ENCODE data around the gene YBX2.

Gene YBX2

GRCh38 chr17:7295230-7296180, 1.1 kb upstream of the YBX2 start:
- DNase-seq = no peak

DNA sequence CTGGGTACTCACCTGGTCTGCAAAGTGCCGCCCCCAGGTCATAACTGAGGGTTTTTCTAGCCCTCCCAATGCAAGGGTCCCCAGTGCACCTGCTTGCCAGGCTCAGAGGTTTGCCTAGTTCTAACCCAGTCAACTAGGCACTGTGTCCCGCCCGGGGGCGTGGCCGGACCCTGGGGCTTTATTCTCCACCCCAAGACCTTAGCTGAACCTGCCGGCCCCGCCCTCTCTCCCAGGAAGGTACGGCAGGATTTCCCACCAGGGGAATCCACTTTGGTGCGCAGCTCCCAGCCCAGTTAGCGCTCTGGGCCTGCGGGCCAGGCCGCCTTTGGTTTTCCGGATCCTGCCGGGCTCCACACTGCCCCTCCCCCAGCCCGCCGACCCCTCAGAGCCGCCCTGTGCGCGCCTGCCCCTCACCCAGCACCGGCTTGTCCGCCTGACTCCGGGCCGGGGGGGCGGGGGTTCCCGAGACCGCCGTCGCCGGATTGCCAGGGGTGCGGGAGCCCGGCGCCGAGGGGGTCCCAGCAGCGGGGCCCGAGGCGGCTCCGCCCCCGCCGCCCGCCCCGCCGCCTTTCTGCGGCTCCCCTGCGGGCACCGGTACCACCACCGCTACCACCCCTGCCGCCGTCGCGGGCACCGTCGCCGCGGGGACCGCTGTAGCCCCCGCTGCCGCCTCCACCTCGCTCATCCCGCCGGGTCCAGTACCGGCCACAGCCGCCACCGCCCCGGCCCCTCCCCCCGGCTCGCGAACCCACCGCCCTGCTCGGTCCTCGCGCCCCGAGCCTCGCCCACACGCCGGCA, 424 bp downstream of the YBX2 start:
- DNase-seq = peak; percentile 48

DNA sequence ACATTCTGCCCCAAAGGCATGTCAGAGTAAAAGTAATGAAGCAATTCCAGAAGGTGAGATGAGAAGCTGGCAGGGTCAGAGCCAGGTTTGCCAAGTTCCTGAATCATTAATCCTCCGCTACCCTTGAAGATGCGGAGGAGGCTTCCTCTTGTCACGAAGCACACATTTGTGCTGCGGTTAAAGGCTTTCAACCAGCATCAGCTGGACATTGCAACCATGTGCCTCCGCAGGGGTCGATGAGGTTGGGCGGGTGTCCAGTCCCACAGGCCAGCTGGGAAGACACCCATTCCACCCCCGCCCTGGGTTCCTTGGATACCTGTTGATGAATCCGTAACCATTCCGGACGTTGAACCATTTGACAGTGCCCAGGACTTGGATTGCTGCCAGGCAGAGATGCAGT, 1.3 kb downstream of the YBX2 start:
- no peak for DNase-seq

GRCh38 chr17:7292729-7293128, 1.7 kb downstream of the YBX2 start:
- no peak for DNase-seq

DNA sequence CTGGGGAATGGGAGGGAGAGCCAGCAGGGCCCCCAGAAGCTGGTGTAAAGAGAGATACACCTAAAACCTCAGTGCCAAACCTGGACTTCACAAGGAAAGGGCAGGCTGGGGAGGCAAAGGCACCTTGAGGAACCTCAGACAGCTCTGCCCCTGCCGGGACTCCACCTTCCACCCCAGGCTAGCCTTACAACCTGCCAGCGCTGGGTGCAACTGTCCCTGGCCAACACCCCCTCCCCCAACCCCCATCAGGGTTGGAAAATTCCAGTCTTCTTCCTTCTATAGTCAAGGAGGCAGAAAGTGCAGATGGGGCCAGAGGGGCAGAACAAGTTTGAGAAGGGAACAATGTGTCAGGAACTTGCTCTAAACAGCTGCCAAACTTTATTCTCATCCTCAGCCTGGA, 2.2 kb downstream of the YBX2 start:
- no peak for DNase-seq

DNA sequence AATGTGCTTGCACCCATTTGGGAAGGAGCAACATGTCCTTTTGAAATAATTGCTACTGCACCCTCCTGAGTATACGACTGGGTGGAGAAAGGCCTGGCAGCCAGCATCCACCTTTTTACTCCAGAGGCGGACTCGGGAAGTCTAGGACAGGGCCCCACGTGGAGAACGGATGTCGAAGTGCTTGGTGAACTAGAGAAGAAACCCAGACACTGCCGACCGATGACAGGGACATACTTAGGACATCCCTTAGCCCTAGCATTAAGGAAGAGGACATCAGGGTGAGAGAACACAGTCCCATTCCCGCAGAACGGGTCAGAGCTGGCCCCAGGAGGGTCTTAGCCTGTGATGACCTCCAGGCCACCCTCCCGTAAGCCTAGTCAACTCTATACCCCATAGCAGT, 3.8 kb downstream of the YBX2 start:
- DNase-seq = no peak

GRCh38 chr17:7290166-7290565, 4.3 kb downstream of the YBX2 start:
- DNase-seq = no peak

DNA sequence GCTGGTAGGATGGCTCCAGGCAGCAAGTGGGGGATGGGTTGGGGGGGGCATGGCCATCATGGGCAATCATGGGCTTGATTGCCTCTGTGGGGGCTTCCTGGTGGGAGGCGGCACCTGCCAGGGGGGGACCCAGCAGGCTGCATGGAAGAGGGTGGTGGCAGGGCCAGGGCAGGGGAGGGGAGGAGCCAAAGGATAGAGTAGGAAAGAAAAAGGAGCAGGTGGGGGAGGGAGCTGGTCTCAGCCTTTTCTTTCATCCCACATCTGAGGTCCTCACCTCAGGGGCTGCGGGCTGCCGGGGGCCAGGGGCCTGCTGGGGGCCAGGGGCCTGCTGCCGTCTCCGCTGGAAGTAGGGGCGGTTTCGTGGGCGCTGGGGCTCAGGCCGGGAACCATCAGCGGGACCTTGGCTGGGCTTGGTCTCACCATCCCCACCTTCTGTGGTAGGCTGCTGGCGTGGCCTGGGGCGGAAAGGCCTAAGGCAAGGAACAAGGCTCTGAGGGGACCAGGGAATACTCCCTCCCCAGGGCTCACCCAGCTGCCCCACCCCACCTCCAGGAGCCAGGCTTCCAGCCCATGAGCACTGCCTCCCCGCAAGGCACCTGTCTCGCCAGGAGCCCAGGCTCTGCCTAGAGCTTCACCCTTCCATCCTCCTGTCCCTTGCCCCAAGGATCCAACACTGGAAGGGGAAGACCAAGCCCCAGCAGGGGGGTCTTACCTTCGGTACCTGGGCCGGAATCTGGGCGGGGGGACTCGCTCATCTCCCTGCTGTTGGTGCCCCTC, 5.0 kb downstream of the YBX2 start:
- DNase-seq = no peak

DNA sequence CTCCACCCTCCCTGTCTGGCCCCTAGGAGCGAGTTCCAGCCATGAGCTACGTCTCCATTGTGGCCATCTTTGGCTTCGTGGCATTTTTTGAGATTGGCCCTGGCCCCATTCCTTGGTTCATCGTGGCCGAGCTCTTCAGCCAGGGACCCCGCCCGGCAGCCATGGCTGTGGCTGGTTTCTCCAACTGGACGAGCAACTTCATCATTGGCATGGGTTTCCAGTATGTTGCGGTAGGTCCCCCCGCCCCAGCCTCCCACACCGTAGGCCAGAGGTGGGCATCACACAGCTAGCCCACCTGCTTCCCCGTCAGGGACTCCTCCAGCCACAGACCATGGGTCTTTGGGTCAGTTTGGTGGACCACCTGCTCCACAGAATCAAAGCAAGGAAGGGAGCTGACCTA, 8.8 kb downstream of the YBX2 start:
- no peak for DNase-seq

- no peak for DNase-seq
Measured at GRCh38 chr17:7284911-7285310, 9.5 kb downstream of the YBX2 start.

DNA sequence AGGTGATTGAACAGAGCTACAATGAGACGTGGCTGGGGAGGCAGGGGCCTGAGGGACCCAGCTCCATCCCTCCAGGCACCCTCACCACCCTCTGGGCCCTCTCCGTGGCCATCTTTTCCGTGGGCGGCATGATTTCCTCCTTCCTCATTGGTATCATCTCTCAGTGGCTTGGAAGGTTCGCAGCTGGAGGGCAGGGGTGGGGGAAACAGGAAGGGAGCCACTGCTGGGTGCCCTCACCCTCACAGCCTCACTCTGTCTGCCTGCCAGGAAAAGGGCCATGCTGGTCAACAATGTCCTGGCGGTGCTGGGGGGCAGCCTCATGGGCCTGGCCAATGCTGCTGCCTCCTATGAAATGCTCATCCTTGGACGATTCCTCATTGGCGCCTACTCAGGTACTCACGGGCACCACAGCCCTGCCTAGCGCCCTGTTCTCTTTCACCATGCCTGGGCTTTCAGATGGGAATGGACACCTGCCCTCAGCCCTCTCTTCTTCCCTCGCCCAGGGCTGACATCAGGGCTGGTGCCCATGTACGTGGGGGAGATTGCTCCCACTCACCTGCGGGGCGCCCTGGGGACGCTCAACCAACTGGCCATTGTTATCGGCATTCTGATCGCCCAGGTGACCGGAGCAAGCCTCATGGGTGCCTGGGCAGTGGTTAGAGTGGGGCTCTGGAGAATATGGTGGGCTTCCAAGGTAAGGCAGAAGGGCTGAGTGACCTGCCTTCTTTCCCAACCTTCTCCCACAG, 10.8 kb downstream of the YBX2 start:
- DNase-seq = no peak

DNA sequence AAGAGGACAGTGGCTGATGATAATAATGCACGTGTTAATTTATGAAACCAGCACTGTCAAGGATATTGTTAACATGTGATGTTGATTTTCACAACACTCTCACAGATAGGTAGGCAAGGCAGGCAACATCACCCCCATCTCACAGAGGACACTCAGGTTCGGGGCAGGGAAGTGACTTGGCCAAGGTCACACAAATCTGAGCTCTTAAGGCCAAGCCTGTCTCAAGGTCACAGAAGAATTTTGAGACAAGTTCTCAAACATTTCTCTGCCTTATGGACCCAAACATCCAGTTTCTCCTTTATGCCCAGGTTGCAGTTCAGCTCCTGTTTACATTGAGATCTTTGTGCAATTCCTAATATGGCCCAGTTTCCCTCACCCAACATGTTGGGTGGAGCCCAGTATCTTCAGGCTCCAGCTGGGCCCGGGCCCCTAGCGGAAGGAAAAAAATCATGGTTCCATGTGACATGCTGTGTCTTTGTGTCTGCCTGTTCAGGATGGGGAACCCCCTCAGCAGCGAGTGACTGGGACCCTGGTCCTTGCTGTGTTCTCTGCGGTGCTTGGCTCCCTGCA, 11.6 kb downstream of the YBX2 start:
- no peak for DNase-seq

DNA sequence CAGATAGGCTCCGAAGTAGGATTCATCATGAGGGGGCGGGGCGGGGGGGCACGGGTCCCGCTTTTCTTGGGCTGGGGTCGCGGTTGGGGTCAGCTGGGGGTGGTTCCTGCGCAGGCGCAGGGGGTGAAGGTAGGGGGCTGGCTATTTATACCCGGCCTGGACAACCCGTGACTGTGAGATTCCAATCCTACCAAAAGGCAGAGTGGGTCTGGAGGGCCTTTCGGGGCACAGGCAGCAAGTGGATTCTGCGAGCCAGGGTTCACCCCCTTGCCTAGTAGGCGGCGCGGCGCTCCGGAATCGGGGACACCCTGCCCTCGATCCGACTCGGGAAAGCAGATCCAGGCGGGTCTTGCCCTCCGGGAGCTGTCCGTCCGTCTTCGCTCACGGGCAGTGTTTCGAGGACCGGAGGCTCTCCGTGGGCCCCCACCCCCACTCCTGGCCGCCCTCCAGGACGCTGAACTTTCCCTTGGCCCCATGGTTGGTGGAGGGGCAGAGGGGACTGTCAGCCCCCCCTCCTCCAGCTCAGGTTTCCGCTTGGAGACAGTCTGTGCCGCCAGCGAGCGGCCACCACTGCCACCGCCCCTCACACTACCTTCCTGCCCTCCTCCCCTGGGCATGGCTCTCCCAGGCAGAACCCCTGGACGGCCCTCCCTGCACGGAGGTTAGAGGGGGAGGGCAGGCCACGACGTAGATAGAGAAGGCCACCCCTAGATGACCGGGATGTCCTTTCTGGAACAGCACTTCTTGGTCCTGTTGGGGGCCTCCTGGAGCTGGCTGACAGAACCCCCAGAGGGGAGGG, 12.3 kb downstream of the YBX2 start:
- peak; percentile 19 for DNase-seq

DNA sequence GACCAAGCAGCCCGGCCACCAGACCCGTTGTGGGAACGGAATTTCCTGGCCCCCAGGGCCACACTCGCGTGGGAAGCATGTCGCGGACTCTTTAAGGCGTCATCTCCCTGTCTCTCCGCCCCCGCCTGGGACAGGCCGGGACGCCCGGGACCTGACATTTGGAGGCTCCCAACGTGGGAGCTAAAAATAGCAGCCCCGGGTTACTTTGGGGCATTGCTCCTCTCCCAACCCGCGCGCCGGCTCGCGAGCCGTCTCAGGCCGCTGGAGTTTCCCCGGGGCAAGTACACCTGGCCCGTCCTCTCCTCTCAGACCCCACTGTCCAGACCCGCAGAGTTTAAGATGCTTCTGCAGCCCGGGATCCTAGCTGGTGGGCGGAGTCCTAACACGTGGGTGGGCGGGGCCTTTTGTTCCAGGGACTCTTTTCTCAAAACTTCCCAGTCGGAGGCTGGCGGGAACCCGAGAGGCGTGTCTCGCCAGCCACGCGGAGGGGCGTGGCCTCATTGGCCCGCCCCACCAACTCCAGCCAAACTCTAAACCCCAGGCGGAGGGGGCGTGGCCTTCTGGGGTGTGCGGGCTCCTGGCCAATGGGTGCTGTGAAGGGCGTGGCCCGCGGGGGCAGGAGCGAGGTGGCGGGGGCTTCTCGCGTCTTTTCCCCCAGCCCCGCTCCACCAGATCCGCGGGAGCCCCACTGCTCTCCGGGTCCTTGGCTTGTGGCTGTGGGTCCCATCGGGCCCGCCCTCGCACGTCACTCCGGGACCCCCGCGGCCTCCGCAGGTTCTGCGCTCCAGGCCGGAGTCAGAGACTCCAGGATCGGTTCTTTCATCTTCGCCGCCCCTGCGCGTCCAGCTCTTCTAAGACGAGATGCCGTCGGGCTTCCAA, 13.1 kb downstream of the YBX2 start, which contains the start of gene SLC2A4:
Gene SLC2A4, plus strand, starts transcription at position 645 of the 879 bp plus-strand sequence. Its CDS starts 217 bp downstream, at position 862.
- DNase-seq = peak; percentile 90

DNA sequence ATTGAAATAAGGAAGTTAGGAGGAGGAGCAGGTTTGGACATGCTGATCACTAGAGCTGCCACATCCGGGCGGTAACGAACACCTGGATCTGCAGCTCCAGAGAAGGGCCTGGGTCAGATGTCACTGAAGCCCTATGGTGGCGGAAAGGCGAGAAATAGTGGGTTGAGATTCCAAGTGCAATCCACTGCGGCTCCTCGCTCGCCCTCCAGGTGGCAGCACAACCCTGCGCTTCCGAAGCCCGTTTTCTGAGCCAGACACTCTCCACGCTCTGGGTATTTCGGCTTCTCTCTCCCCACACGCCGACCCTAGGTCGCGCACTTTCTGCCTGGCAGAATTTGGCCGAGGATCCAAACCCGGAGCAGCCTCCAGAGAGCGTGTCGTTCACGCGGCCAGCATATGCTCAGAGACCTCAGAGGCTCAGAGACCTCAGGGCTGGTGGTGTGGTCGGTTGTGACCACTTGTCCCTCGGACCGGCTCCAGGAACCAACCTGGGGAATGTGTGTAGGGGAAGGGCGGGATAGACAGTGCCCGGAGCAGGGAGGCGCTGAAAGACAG, 13.8 kb downstream of the YBX2 start:
- peak; percentile 86 for DNase-seq

DNA sequence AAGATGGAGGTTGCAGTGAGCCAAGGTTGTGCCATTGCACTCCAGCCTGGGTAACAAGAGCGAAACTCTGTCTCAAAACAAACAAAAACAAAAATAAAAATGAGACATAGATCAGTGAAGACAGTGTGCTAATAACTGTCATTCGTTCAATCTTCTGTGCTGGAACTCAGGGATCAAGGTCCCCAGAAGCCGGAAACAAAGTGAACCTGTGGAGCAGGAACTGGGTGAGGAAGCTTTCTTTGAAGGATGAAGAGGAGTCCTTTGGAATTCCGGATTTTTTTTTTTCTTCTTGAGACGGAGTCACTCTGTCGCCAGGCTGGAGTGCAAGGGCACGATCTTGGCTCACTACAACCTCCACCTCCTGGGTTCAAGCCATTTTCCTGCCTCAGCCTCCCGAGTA, 15.0 kb downstream of the YBX2 start:
- DNase-seq = no peak

DNA sequence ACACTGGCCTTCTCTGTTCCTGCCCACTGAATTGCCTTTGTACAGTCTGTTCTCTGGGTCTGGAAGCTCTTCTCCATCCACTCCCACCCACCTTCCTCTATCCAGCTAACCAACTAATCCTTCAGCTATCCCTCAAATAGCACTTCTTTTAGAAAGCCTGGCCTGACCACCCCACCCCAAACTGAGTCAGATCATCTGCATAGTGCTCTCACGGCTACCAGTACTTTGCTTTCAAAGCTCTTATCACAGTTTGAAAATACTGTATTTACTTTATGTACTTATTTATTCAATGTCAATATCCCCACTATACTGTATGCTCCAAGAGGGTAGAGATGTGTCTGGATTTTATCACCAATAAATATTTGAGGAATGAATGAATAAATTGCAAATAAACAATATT, 27.7 kb downstream of the YBX2 start:
- DNase-seq = no peak

- no peak for DNase-seq
Measured at GRCh38 chr17:7263801-7264078, 30.7 kb downstream of the YBX2 start.

- DNase-seq = peak; percentile 19
Measured at GRCh38 chr17:7262935-7263800, 31.3 kb downstream of the YBX2 start.
